HG02870 (cell line): ENCODE results near the gene IMMP2L.

Experiments
- ATAC-seq: cut with Tn5 transposase; IDR thresholded peaks from one replicate; pipeline ENCODE4 v1.9.1; 2021; ENCODE audit warnings: mild to moderate bottlenecking, moderate library complexity; ENCODE audit not compliant: unreplicated experiment

The IMMP2L gene

GRCh38 chr7:111018960-111019736, 543.1 kb downstream of the IMMP2L start:
- no peak for ATAC-seq

GRCh38 chr7:111018447-111018846, 543.8 kb downstream of the IMMP2L start:
- ATAC-seq = no peak

- no peak for ATAC-seq
Observed at GRCh38 chr7:111014079-111014478, 548.2 kb downstream of the IMMP2L start.

- peak; percentile 97 for ATAC-seq
Observed at GRCh38 chr7:111012799-111013675, 549.3 kb downstream of the IMMP2L start.

GRCh38 chr7:111012149-111012548, 550.1 kb downstream of the IMMP2L start:
- no peak for ATAC-seq

- ATAC-seq = no peak
Observed at GRCh38 chr7:111011520-111011919, 550.8 kb downstream of the IMMP2L start.

- no peak for ATAC-seq
Observed at GRCh38 chr7:111010798-111011197, 551.5 kb downstream of the IMMP2L start.

- ATAC-seq = no peak
Observed at GRCh38 chr7:111009526-111010040, 552.7 kb downstream of the IMMP2L start.

GRCh38 chr7:111006691-111007090, 555.6 kb downstream of the IMMP2L start:
- ATAC-seq = no peak

- ATAC-seq = no peak
Observed at GRCh38 chr7:111006040-111006439, 556.3 kb downstream of the IMMP2L start.

- no peak for ATAC-seq
Observed at GRCh38 chr7:111005445-111005844, 556.8 kb downstream of the IMMP2L start.

GRCh38 chr7:111004310-111004901, 557.9 kb downstream of the IMMP2L start:
- ATAC-seq = no peak

- ATAC-seq = no peak
Observed at GRCh38 chr7:111003883-111004282, 558.4 kb downstream of the IMMP2L start.

GRCh38 chr7:110994028-110994967, 568.0 kb downstream of the IMMP2L start:
- ATAC-seq = no peak

GRCh38 chr7:110988890-110989501, 573.3 kb downstream of the IMMP2L start:
- ATAC-seq = no peak

- ATAC-seq = no peak
Observed at GRCh38 chr7:110988348-110988747, 573.9 kb downstream of the IMMP2L start.

- no peak for ATAC-seq
Observed at GRCh38 chr7:110987127-110987693, 575.1 kb downstream of the IMMP2L start.

- no peak for ATAC-seq
Observed at GRCh38 chr7:110983822-110984456, 578.4 kb downstream of the IMMP2L start.

GRCh38 chr7:110977127-110977737, 585.1 kb downstream of the IMMP2L start:
- ATAC-seq = no peak
